ENCODE data around the gene ANKRD65.

DNA sequence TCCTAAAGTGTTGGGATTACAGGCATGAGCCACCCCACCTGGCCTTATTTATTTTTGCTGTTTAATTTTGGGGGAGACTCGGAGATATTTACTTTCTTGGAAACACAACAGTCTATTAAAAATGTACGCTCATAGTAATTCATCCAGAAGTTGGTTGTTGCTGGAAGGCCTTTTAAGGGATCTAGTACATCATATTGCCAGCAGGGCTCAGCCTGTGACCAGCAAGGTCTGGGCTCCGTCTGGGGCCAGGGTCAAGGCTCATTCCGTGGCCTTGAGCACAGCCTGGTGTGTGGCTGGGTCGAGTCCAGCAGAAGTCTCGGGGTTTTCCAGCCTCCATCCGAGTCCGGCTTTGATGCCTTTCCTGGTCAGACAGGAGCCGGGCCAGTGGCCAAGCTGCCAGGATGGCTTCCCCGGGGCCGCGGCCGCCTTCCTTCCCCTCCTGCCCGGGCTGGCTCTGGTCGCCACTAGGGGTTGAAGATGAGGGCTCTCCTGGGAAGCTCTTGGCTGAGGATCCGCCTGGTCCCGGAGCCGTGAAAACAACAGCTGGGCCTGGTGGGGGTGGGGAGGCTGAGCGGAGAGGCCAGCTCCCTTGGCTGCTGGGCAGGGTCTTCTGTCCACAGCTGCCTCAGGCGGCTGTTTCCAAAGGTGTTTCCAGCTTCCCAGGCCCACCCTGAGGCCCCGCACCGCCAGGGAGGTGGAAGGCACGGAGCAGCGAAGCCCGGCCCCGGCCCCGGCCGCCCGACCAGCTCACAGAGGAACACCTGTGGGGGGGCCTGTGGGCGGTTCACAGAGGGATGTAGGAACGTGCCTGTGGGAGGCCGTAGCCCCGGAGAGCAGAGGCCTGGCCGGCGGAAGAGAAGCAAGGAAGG, 9.3 kb upstream of the ANKRD65 start:
- TF ChIP-seq, protein P1, sequence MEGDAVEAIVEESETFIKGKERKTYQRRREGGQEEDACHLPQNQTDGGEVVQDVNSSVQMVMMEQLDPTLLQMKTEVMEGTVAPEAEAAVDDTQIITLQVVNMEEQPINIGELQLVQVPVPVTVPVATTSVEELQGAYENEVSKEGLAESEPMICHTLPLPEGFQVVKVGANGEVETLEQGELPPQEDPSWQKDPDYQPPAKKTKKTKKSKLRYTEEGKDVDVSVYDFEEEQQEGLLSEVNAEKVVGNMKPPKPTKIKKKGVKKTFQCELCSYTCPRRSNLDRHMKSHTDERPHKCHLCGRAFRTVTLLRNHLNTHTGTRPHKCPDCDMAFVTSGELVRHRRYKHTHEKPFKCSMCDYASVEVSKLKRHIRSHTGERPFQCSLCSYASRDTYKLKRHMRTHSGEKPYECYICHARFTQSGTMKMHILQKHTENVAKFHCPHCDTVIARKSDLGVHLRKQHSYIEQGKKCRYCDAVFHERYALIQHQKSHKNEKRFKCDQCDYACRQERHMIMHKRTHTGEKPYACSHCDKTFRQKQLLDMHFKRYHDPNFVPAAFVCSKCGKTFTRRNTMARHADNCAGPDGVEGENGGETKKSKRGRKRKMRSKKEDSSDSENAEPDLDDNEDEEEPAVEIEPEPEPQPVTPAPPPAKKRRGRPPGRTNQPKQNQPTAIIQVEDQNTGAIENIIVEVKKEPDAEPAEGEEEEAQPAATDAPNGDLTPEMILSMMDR (conservative IDR thresholded peaks at IDR 0.05; ENCODE audit: low read depth, low read length): no peak
- TF ChIP-seq EZH2 (IDR thresholded peaks at IDR 0.05; ENCODE audit: borderline replicate concordance, low read depth, low read length, poor library complexity, severe bottlenecking): no peak
